NT2/D1 (cell line): ENCODE results near the gene OTUD1.

Source experiments
- SUZ12 ChIP-seq: IDR thresholded peaks from 2 replicates; pipeline ENCODE4 v1.6.1; 2011; ENCODE audit not compliant: insufficient read length, insufficient read depth; ENCODE audit errors: extremely low read depth
- YY1 ChIP-seq: IDR thresholded peaks from 2 replicates; pipeline ENCODE4 v1.6.1; 2011; ENCODE audit not compliant: insufficient read length, insufficient read depth

GRCh38 chr10:23469596-23470237 lies 30.8 kb downstream of the OTUD1 start:
- TF ChIP-seq YY1 (no peak), SUZ12 (no peak)
